GM23248 (cell line): ENCODE measurements around the gene PAPPA2. TPM values are rescaled to one million over a fixed set of nuclear protein-coding genes. Genes with fewer than 3 reads are reported as not detected.

ENCODE experiments used
- DNase-seq: peaks from one replicate; pipeline ENCODE4 v3.0.0-alpha.2; 2015
- H2AFZ ChIP-seq: fragments of 200-600 bp; sonication (generic); 2 replicates; pipeline ENCODE4 v1.6.1; 2016; ENCODE audit warnings: antibody characterized with exemption
- H3F3A ChIP-seq: fragments of 200-600 bp; sonication (generic); 2 replicates; pipeline ENCODE4 v1.6.1; 2016; ENCODE audit warnings: mild to moderate bottlenecking, antibody characterized with exemption, mixed run types; ENCODE audit not compliant: insufficient read depth
- H3K27ac ChIP-seq: fragments of 200-600 bp; sonication (generic); 2 replicates; pipeline ENCODE4 v1.5.1; 2016; ENCODE audit warnings: mild to moderate bottlenecking
- H3K27me3 ChIP-seq: fragments of 200-600 bp; sonication (generic); replicated peaks from 2 replicates; pipeline ENCODE4 v1.6.1; 2016; ENCODE audit warnings: mild to moderate bottlenecking; ENCODE audit not compliant: insufficient read depth
- H3K36me3 ChIP-seq: fragments of 200-600 bp; sonication (generic); 2 replicates; pipeline ENCODE4 v1.6.1; 2016; ENCODE audit warnings: low read depth, mild to moderate bottlenecking
- H3K4me1 ChIP-seq: fragments of 200-600 bp; sonication (generic); 2 replicates; pipeline ENCODE4 v1.6.1; 2016; ENCODE audit warnings: mild to moderate bottlenecking; ENCODE audit not compliant: insufficient read depth
- H3K4me2 ChIP-seq: fragments of 200-600 bp; sonication (generic); one replicate; pipeline ENCODE4 v1.6.1; 2016; ENCODE audit warnings: mild to moderate bottlenecking; ENCODE audit not compliant: unreplicated experiment
- H3K4me3 ChIP-seq: fragments of 200-600 bp; sonication (generic); 2 replicates; pipeline ENCODE4 v1.5.1; 2016; ENCODE audit warnings: mild to moderate bottlenecking
- H3K79me2 ChIP-seq: fragments of 200-600 bp; sonication (generic); 2 replicates; pipeline ENCODE4 v1.6.1; 2016; ENCODE audit warnings: mild to moderate bottlenecking; ENCODE audit not compliant: insufficient read depth
- H3K9ac ChIP-seq: fragments of 200-600 bp; sonication (generic); 2 replicates; pipeline ENCODE4 v1.6.1; 2016; ENCODE audit warnings: mild to moderate bottlenecking
- H3K9me2 ChIP-seq: fragments of 200-600 bp; sonication (generic); 2 replicates; pipeline ENCODE4 v1.6.1; 2016; ENCODE audit warnings: mixed run types, mild to moderate bottlenecking, moderate library complexity; ENCODE audit not compliant: insufficient read depth
- H3K9me3 ChIP-seq: fragments of 200-600 bp; sonication (generic); one replicate; pipeline ENCODE4 v1.6.1; 2017; ENCODE audit warnings: low read depth
- H4K20me1 ChIP-seq: fragments of 200-600 bp; sonication (generic); 2 replicates; pipeline ENCODE4 v1.6.0; 2016; ENCODE audit not compliant: insufficient read depth
- EZH2 ChIP-seq: fragments of 200-600 bp; sonication (generic); IDR thresholded peaks from 2 replicates; pipeline ENCODE4 v1.6.1; 2018; ENCODE audit warnings: antibody characterized with exemption, mild to moderate bottlenecking; ENCODE audit not compliant: insufficient read depth, poor library complexity, severe bottlenecking
- EZH2phosphoT487 ChIP-seq: fragments of 200-600 bp; sonication (generic); IDR thresholded peaks from 2 replicates; pipeline ENCODE4 v1.6.1; 2018; ENCODE audit warnings: antibody characterized with exemption, moderate library complexity, mild to moderate bottlenecking, low read depth; ENCODE audit not compliant: insufficient read depth
- WGBS, 2 experiments: methylation state at CpG; one replicate each; pipeline ENCODE4 v1.1.6; 2015 to 2017; ENCODE audit warnings: low lambda C conversion rate in 2 of 2, low coverage in 1 of 2; ENCODE audit errors: missing lambda C conversion rate in 2 of 2; 5-methylcytosine and 5-hydroxymethylcytosine counted together
- in situ Hi-C: fragments of 300-500 bp; cut with MboI; formaldehyde crosslinking; loops from 2 replicates; pipeline ENCODE4 v1.15.0; 2020
- polyA plus RNA-seq: library from polyadenylated mRNA; unstranded; fragments of >200 nt; fragmentation: Nextera tagmentation; extraction: Ambion mirVana; gene quantifications from 2 replicates; pipeline ENCODE4 v1.2.1, GENCODE V29; 2016
- total RNA-seq: library from RNA; depleted of rRNA; stranded (reverse); fragments of >200 nt; shearing (Covaris generic); gene quantifications from 2 replicates; pipeline ENCODE4 v1.2.3, GENCODE V29; 2014

The PAPPA2 gene
- total and polyA plus RNA-seq, 2 experiments from 2014 or later: 3.9 to 8.1 TPM

GRCh38 chr1:176485083-176485482 is 22.1 kb downstream of the PAPPA2 start:
- H3K4me3 ChIP-seq: no peak overlapping the region
- no peak for DNase-seq
- no peaks in the 10 kb centered on the region for H3F3A ChIP-seq
- H3K27ac ChIP-seq: no peak overlapping the region
- in situ Hi-C loops: no loop called here
- no peaks in the 10 kb centered on the region for H3K79me2 ChIP-seq
- H3K9ac ChIP-seq: no peak overlapping the region
- H3K9me3 ChIP-seq: no peaks in the 10 kb centered on the region
- no peak overlapping the region for H3K4me2 ChIP-seq
- H3K27me3 ChIP-seq: peaks cover 4% of the 10 kb centered on the region; the same call in 1 of the 2 replicates
- TF ChIP-seq EZH2phosphoT487 (no peak), EZH2 (no peak)
- H4K20me1 ChIP-seq: no peaks in the 10 kb centered on the region
- WGBS, 2 experiments: 41 to 57% methylated on average over 1 of the region's 1 CpG
- H3K36me3 ChIP-seq: no peaks in the 10 kb centered on the region
- no peaks in the 10 kb centered on the region for H3K9me2 ChIP-seq
- H3K4me1 ChIP-seq: no peaks in the 10 kb centered on the region
- H2AFZ ChIP-seq: no peak overlapping the region

GRCh38 chr1:176494436-176494835 is 31.5 kb downstream of the PAPPA2 start:
- Histone ChIP-seq H3K9me2 (no peaks in the 10 kb centered on the region), H4K20me1 (no peaks in the 10 kb centered on the region), H3K4me3 (no peak overlapping the region), H2AFZ (no peak overlapping the region), H3K9ac (no peak overlapping the region), H3K9me3 (no peaks in the 10 kb centered on the region), H3K27me3 (no peaks in the 10 kb centered on the region), H3K4me2 (no peak overlapping the region), H3K27ac (no peak overlapping the region), H3F3A (no peaks in the 10 kb centered on the region), H3K4me1 (no peaks in the 10 kb centered on the region), H3K36me3 (no peaks in the 10 kb centered on the region), H3K79me2 (no peaks in the 10 kb centered on the region)
- DNase-seq: peak; percentile 13
- TF ChIP-seq EZH2 (no peak), EZH2phosphoT487 (no peak)
- WGBS, 2 experiments: 14 to 17% methylated on average over 5 of the region's 5 CpGs
- in situ Hi-C loops: no loop called here

- H3K27ac ChIP-seq: no peak overlapping the region
- no peaks in the 10 kb centered on the region for H3K36me3 ChIP-seq
- no peak overlapping the region for H3K9ac ChIP-seq
- no peak overlapping the region for H2AFZ ChIP-seq
- in situ Hi-C loops: no loop called here
- TF ChIP-seq EZH2: no peak
- TF ChIP-seq EZH2phosphoT487: no peak
- H3F3A ChIP-seq: no peaks in the 10 kb centered on the region
- no peaks in the 10 kb centered on the region for H4K20me1 ChIP-seq
- H3K4me3 ChIP-seq: no peak overlapping the region
- peak; percentile 13 for DNase-seq
- H3K9me2 ChIP-seq: no peaks in the 10 kb centered on the region
- H3K79me2 ChIP-seq: no peaks in the 10 kb centered on the region
- 14 to 25% methylated on average over 1 of the region's 1 CpG for WGBS, 2 experiments
- H3K27me3 ChIP-seq: 0 out of 2 replicates have a peak, but pooled peaks cover 2% of the 10 kb centered on the region
- no peaks in the 10 kb centered on the region for H3K4me1 ChIP-seq
- H3K9me3 ChIP-seq: no peaks in the 10 kb centered on the region
- H3K4me2 ChIP-seq: no peak overlapping the region
These were observed 36.7 kb downstream of the PAPPA2 start for GRCh38 chr1:176499671-176500070.

- Histone ChIP-seq H2AFZ (no peak overlapping the region), H3K4me1 (no peaks in the 10 kb centered on the region), H3K79me2 (no peaks in the 10 kb centered on the region), H3K4me3 (no peak overlapping the region), H3K9ac (no peak overlapping the region), H3K9me3 (no peaks in the 10 kb centered on the region), H4K20me1 (no peaks in the 10 kb centered on the region), H3K27me3 (0 out of 2 replicates have a peak, but pooled peaks cover 9% of the 10 kb centered on the region), H3K27ac (no peak overlapping the region), H3K9me2 (no peaks in the 10 kb centered on the region), H3K4me2 (no peak overlapping the region), H3K36me3 (no peaks in the 10 kb centered on the region), H3F3A (no peaks in the 10 kb centered on the region)
- in situ Hi-C loops: no loop called here
- peak; percentile 38 for DNase-seq
- TF ChIP-seq EZH2: no peak
- TF ChIP-seq EZH2phosphoT487: no peak
- 45 to 50% methylated on average over 2 of the region's 2 CpGs for WGBS, 2 experiments
These were observed 38.6 kb downstream of the PAPPA2 start for GRCh38 chr1:176501599-176501998.
